A549 (cell line): ENCODE measurements around the gene TFF3. TPM values are rescaled to one million over a fixed set of nuclear protein-coding genes. Genes with fewer than 3 reads are reported as not detected.

Source experiments
- ATAC-seq, 2 experiments: fragments of 200-7000 bp in 1 of 2; fragments of >200 bp in 1 of 2; cut with Nextera tagmentation in 1 of 2; cut with Tn5 transposase in 1 of 2; 3 replicates each; pipeline versions ENCODE4 v1.8.0 to v1.9.1; 2018 to 2020; ENCODE audit warnings: mild to moderate bottlenecking in 1 of 2, moderate library complexity in 1 of 2
- CTCF ChIA-PET: fragments of 300-600 bp; sonication (Branson Sonifier 250); formaldehyde crosslinking; extraction: SDS; loops from one replicate; lab custom pipeline; 2021; ENCODE audit warnings: antibody characterized with exemption, inconsistent platforms; lab: Yijun Ruan, JAX
- POLR2A ChIA-PET: fragments of 350-600 bp; formaldehyde crosslinking; extraction: SDS; loops from one replicate; lab custom pipeline; 2021; ENCODE audit warnings: antibody characterized with exemption, inconsistent platforms; lab: Yijun Ruan, JAX
- DNase-seq, 2 experiments: peaks; one replicate each; pipeline versions ENCODE4 v3.0.0 to v3.0.0-alpha.2; 2011 to 2016; ENCODE audit warnings: low read depth in 1 of 2, low spot score in 1 of 2
- FAIRE-seq: peaks from 2 replicates; lab custom pipeline; 2011; peaks lifted over from hg19 to GRCh38; lab: Jason Lieb, UNC
- H3K27ac ChIP-seq, 2 experiments: fragments of >200 bp; sonication (Bioruptor Twin); formaldehyde crosslinking; 3 replicates each; pipeline ENCODE4 v1.5.1; 2016 to 2017
- H3K4me1 ChIP-seq: fragments of >200 bp; sonication (Bioruptor Twin); formaldehyde crosslinking; 3 replicates; pipeline ENCODE4 v1.6.1; 2016
- H3K4me2 ChIP-seq: fragments of >200 bp; sonication (Bioruptor Twin); formaldehyde crosslinking; 3 replicates; pipeline ENCODE4 v1.6.1; 2016
- H3K4me3 ChIP-seq: fragments of >200 bp; sonication (Bioruptor Twin); formaldehyde crosslinking; 3 replicates; pipeline ENCODE4 v1.5.1; 2016
- H3K9me3 ChIP-seq: fragments of >200 bp; sonication (Bioruptor Twin); formaldehyde crosslinking; 3 replicates; pipeline ENCODE4 v1.6.1; 2016
- BHLHE40 ChIP-seq: IDR thresholded peaks from 2 replicates; pipeline ENCODE4 v1.6.1; 2012; ENCODE audit warnings: low read depth, low read length, inconsistent platforms
- CBX8 ChIP-seq: fragments of 200-600 bp; sonication (generic); IDR thresholded peaks from 2 replicates; pipeline ENCODE4 v1.6.1; 2016
- CEBPB ChIP-seq, 2 experiments: fragments of >200 bp in 1 of 2; sonication (Bioruptor Twin) in 1 of 2; formaldehyde crosslinking in 1 of 2; IDR thresholded peaks; 2 replicates each; pipeline ENCODE4 v1.6.1; 2012 to 2016
- CHD4 ChIP-seq: fragments of 200-600 bp; sonication (generic); IDR thresholded peaks from 2 replicates; pipeline ENCODE4 v1.6.1; 2016; ENCODE audit warnings: antibody characterized with exemption, mild to moderate bottlenecking, borderline replicate concordance
- EHF ChIP-seq: fragments of 250-450 bp; sonication (Bioruptor Pico); IDR thresholded peaks from 2 replicates; pipeline ENCODE4 v1.5.0; 2020; ENCODE audit warnings: mild to moderate bottlenecking
- EHMT2 ChIP-seq: fragments of 200-600 bp; sonication (generic); IDR thresholded peaks from 2 replicates; pipeline ENCODE4 v1.6.1; 2016; ENCODE audit warnings: antibody characterized with exemption, low read depth, mild to moderate bottlenecking, moderate library complexity
- ESRRA ChIP-seq: fragments of 150-350 bp; IDR thresholded peaks from 2 replicates; pipeline ENCODE4 v1.6.1; 2014; ENCODE audit warnings: mild to moderate bottlenecking, low read length, borderline replicate concordance
- FOSB ChIP-seq: fragments of 250-450 bp; sonication (Bioruptor Pico); IDR thresholded peaks from 2 replicates; pipeline ENCODE4 v1.5.0; 2020; ENCODE audit warnings: mild to moderate bottlenecking, moderate library complexity
- GATA3 ChIP-seq: IDR thresholded peaks from 2 replicates; pipeline ENCODE4 v1.6.1; 2012; ENCODE audit warnings: borderline replicate concordance
- HEYL ChIP-seq: fragments of 250-450 bp; sonication (Bioruptor Pico); IDR thresholded peaks from 2 replicates; pipeline ENCODE4 v1.8.0; 2021; ENCODE audit warnings: mild to moderate bottlenecking, moderate library complexity
- HOXB13 ChIP-seq: fragments of 250-450 bp; sonication (Bioruptor Pico); IDR thresholded peaks from 2 replicates; pipeline ENCODE4 v1.5.0; 2020; ENCODE audit warnings: low read depth, mild to moderate bottlenecking, moderate library complexity
- JUNB ChIP-seq: fragments of >200 bp; sonication (Bioruptor Twin); formaldehyde crosslinking; IDR thresholded peaks from 2 replicates; pipeline ENCODE4 v1.6.1; 2016
- KDM1A ChIP-seq: fragments of 200-600 bp; sonication (generic); IDR thresholded peaks from 2 replicates; pipeline ENCODE4 v1.6.1; 2016; ENCODE audit warnings: low read depth, mild to moderate bottlenecking
- KDM5A ChIP-seq: fragments of 200-600 bp; sonication (generic); IDR thresholded peaks from 2 replicates; pipeline ENCODE4 v1.6.1; 2016; ENCODE audit warnings: antibody characterized with exemption, mild to moderate bottlenecking
- MAFK ChIP-seq: fragments of 450-650 bp; IDR thresholded peaks from 2 replicates; pipeline ENCODE4 v1.6.1; 2014; ENCODE audit not compliant: partially characterized antibody
- MAZ ChIP-seq: fragments of 150-350 bp; IDR thresholded peaks from 2 replicates; pipeline ENCODE4 v1.6.1; 2014; ENCODE audit warnings: antibody characterized with exemption, low read depth, low read length, borderline replicate concordance
- MYC ChIP-seq: IDR thresholded peaks from 2 replicates; pipeline ENCODE4 v1.6.1; 2012; ENCODE audit warnings: mild to moderate bottlenecking, inconsistent platforms, low read length, improper control_type of control experiment, borderline replicate concordance
- NPAS2 ChIP-seq: fragments of 250-450 bp; sonication (Bioruptor Pico); IDR thresholded peaks from 2 replicates; pipeline ENCODE4 v1.8.0; 2022; ENCODE audit warnings: mild to moderate bottlenecking, moderate library complexity, borderline replicate concordance
- RCOR1 ChIP-seq: fragments of 150-350 bp; IDR thresholded peaks from 2 replicates; pipeline ENCODE4 v1.6.1; 2014; ENCODE audit warnings: antibody characterized with exemption, low read length, low read depth
- TFCP2L1 ChIP-seq: fragments of 250-450 bp; sonication (Bioruptor Pico); IDR thresholded peaks from 2 replicates; pipeline ENCODE4 v1.5.0; 2021; ENCODE audit warnings: mild to moderate bottlenecking
- ZC3H11A ChIP-seq: fragments of 450-650 bp; IDR thresholded peaks from 2 replicates; pipeline ENCODE4 v1.6.1; 2014; ENCODE audit warnings: antibody characterized with exemption, mild to moderate bottlenecking
- ZFP36 ChIP-seq: fragments of 450-650 bp; IDR thresholded peaks from 2 replicates; pipeline ENCODE4 v1.6.1; 2014; ENCODE audit warnings: borderline replicate concordance; ENCODE audit not compliant: partially characterized antibody
- WGBS: methylation state at CpG from one replicate; pipeline ENCODE4 v1.1.6; 2017; ENCODE audit errors: missing lambda C conversion rate; 5-methylcytosine and 5-hydroxymethylcytosine counted together
- polyA plus RNA-seq, 4 experiments: library from polyadenylated mRNA; depleted of rRNA in 3 of 4; stranded (reverse); fragments of >200 nt; fragmentation: RNase III in 1 of 4; extraction: RNeasy Plus Mini Kit Qiagen cat#74134 plus additional on column Dnase treatment in 1 of 4; gene quantifications; 2 replicates in 3 of 4; 3 replicates in 1 of 4; pipeline ENCODE4 v1.2.3, GENCODE V29; 2011 to 2017
- TF ChIP-seq, protein P1 (sequence below): fragments of >200 bp; sonication (Bioruptor Twin); formaldehyde crosslinking; IDR thresholded peaks from 2 replicates; pipeline ENCODE4 v1.6.1; 2016
- TF ChIP-seq, protein P2 (sequence below): IDR thresholded peaks from 2 replicates; pipeline ENCODE4 v1.6.1; 2012
- TF ChIP-seq, protein P3 (sequence below): fragments of 450-650 bp; IDR thresholded peaks from 2 replicates; pipeline ENCODE4 v1.6.1; 2014; ENCODE audit warnings: antibody characterized with exemption
- TF ChIP-seq, protein P4 (sequence below): fragments of 150-350 bp; IDR thresholded peaks from 2 replicates; pipeline ENCODE4 v1.6.1; 2014; ENCODE audit warnings: low read depth, mild to moderate bottlenecking, low read length
- TF ChIP-seq, protein P5 (sequence below): fragments of 250-450 bp; sonication (Bioruptor Pico); IDR thresholded peaks from 2 replicates; pipeline ENCODE4 v1.5.0; 2020; ENCODE audit warnings: low read depth, mild to moderate bottlenecking, moderate library complexity

Gene TFF3
- polyA plus RNA-seq, 2 of the 4 experiments (the other 2 are of a cell fraction): 0.43 TPM; not detected in 1

DNA sequence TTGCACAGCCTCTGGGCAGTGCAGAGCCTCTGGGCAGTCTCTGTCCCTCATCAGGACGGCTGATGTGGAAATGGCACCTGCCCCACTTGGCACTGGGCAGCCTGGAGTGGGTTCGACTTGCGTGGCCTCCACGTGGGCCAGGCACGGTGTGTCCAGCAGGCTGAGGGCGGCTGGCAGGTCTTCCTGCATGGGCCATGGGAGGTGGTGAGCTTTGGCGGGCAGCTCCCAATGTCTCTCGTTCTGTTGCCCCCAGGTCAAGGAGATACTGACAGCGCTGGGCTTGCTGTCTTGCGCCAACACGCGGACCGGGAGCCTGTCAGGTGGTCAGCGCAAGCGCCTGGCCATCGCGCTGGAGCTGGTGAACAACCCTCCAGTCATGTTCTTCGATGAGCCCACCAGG lies 33.2 kb downstream of the TFF3 start:
- no peak for FAIRE-seq
- DNase-seq: no peak
- no peak overlapping the region for H3K27ac ChIP-seq
- H3K4me3 ChIP-seq: no peak overlapping the region
- no peak overlapping the region for H3K4me2 ChIP-seq
- TF ChIP-seq HEYL (CRISPR knock-in tag): no peak
- TF ChIP-seq MAFK: no peak
- TF ChIP-seq KDM1A: no peak
- no peak for TF ChIP-seq CEBPB (IDR thresholded peaks at IDR 0.05)
- no peak for TF ChIP-seq ZFP36
- TF ChIP-seq HOXB13: no peak
- TF ChIP-seq RCOR1: no peak
- TF ChIP-seq JUNB: no peak
- TF ChIP-seq EHMT2: no peak
- TF ChIP-seq, protein P1, sequence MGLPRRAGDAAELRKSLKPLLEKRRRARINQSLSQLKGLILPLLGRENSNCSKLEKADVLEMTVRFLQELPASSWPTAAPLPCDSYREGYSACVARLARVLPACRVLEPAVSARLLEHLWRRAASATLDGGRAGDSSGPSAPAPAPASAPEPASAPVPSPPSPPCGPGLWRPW: no peak
- no peak for TF ChIP-seq MYC
- TF ChIP-seq TFCP2L1 (CRISPR knock-in tag): no peak
- no peak for TF ChIP-seq GATA3
- TF ChIP-seq NPAS2 (CRISPR knock-in tag): no peak
- TF ChIP-seq, protein P2, sequence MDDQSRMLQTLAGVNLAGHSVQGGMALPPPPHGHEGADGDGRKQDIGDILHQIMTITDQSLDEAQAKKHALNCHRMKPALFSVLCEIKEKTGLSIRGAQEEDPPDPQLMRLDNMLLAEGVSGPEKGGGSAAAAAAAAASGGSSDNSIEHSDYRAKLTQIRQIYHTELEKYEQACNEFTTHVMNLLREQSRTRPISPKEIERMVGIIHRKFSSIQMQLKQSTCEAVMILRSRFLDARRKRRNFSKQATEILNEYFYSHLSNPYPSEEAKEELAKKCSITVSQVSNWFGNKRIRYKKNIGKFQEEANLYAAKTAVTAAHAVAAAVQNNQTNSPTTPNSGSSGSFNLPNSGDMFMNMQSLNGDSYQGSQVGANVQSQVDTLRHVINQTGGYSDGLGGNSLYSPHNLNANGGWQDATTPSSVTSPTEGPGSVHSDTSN: no peak
- H3K4me1 ChIP-seq: no peaks in the 10 kb centered on the region
- no peak for ATAC-seq
- POLR2A ChIA-PET: no interaction called here
- H3K9me3 ChIP-seq: no peaks in the 10 kb centered on the region
- CTCF ChIA-PET: interaction anchor here (0.9 kb wide), 1 partner anchor 136 kb away, joined by 3 read pairs; no protein-coding TSS in a partner anchor
- 93% methylated on average over 10 of the region's 18 CpGs for WGBS

DNA sequence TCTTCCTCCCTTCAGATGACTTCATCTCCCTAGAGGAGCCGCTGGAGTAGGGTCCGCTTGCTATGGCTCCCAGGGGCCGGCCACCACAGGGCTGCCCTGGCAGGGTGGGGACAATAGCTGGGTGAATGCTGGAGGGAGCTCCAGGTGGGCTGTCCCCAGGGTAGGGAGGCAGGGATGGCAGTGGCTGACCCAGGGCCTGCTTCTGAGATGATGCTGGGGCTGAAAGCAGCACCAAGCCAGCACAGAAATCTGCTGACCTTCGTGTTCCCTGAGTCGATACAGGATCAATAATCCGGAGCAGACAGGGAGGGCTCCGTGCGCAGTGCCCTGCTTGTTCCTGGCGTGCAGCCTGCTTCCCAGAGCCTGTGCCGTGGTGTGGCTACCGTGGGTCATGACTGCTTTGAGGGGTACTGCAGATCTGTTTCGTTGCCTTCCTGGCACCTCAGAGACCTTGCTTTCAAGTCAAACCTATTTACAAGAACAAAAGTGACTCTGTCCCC lies 34.0 kb downstream of the TFF3 start:
- TF ChIP-seq CEBPB (IDR thresholded peaks at IDR 0.05) (no peak), BHLHE40 (no peak), RCOR1 (no peak), ESRRA (no peak), NPAS2 (CRISPR knock-in tag) (no peak), MAZ (no peak)
- TF ChIP-seq, protein P3, sequence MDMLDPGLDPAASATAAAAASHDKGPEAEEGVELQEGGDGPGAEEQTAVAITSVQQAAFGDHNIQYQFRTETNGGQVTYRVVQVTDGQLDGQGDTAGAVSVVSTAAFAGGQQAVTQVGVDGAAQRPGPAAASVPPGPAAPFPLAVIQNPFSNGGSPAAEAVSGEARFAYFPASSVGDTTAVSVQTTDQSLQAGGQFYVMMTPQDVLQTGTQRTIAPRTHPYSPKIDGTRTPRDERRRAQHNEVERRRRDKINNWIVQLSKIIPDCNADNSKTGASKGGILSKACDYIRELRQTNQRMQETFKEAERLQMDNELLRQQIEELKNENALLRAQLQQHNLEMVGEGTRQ: no peak
- DNase-seq: no peak
- Histone ChIP-seq H3K4me1 (no peaks in the 10 kb centered on the region), H3K9me3 (no peaks in the 10 kb centered on the region), H3K4me3 (no peak overlapping the region), H3K4me2 (no peak overlapping the region), H3K27ac (no peak overlapping the region)
- POLR2A ChIA-PET: no interaction called here
- no peak for FAIRE-seq
- WGBS: 85% methylated on average over 5 of the region's 12 CpGs
- ATAC-seq: no peak
- CTCF ChIA-PET: interaction anchor here (0.8 kb wide), 1 partner anchor 135 kb away, joined by 3 read pairs; no protein-coding TSS in a partner anchor

DNA sequence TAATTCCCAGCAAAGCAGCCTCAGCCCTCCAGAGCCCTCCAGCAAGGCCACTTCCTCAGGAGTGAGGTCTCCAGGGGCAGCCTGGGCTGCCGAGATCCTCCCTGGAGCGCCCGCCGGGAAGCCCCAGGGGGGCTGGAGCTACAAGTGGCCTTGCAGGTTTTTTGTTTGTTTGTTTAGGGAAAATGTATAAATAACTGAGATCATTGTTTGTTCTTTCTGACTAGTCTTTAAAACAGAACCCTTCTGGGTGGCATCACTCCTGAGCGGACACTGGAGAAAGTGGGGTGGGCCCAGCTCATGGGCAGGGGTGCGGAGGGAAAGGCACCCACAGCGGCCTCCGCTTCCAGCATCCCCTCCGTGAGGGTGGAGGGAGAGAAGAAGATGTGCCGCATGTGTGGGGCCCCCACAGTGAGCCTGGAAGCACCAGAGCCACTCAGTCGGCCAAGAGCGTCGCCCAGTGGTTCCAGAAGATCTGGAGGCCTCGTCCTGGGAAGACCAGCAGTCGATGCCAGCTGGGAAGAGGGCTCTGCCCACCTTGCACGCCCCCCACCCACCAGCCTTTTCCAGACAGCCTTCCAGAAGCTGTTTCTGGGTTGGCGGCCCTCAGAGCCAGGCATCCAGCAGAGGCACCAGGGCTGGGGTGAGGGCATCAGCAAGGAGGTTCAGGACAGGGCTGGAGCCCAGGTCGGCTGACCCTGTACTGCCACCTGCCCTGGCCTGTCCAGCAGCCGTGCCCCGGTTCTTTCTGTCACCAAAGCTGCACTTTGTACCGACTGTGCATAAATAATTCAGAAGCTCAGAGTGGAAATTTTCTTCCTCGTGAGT lies 34.6 kb downstream of the TFF3 start:
- 70% methylated on average over 15 of the region's 22 CpGs for WGBS
- CTCF ChIA-PET: interaction anchor here (0.8 to 1.6 kb wide), 3 partner anchors 9 to 135 kb away, joined by 3 to 4 read pairs (median 3); no protein-coding TSS in a partner anchor
- TF ChIP-seq, protein P4, sequence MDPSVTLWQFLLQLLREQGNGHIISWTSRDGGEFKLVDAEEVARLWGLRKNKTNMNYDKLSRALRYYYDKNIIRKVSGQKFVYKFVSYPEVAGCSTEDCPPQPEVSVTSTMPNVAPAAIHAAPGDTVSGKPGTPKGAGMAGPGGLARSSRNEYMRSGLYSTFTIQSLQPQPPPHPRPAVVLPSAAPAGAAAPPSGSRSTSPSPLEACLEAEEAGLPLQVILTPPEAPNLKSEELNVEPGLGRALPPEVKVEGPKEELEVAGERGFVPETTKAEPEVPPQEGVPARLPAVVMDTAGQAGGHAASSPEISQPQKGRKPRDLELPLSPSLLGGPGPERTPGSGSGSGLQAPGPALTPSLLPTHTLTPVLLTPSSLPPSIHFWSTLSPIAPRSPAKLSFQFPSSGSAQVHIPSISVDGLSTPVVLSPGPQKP: no peak
- TF ChIP-seq HOXB13 (no peak), KDM5A (no peak), ZC3H11A (no peak), CBX8 (no peak), CHD4 (no peak), MAZ (no peak), ESRRA (no peak), FOSB (no peak), ZFP36 (no peak), MYC (no peak), EHMT2 (no peak), EHF (CRISPR knock-in tag) (no peak)
- TF ChIP-seq, protein P5, sequence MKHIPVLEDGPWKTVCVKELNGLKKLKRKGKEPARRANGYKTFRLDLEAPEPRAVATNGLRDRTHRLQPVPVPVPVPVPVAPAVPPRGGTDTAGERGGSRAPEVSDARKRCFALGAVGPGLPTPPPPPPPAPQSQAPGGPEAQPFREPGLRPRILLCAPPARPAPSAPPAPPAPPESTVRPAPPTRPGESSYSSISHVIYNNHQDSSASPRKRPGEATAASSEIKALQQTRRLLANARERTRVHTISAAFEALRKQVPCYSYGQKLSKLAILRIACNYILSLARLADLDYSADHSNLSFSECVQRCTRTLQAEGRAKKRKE (CRISPR knock-in tag): no peak

More for the DNA sequence above, 34.6 kb downstream of the TFF3 start:
- no peaks in the 10 kb centered on the region for H3K9me3 ChIP-seq
- DNase-seq: no peak
- FAIRE-seq: no peak
- no peak overlapping the region for H3K27ac ChIP-seq
- ATAC-seq: no peak
- H3K4me1 ChIP-seq: no peaks in the 10 kb centered on the region
- POLR2A ChIA-PET: no interaction called here
- no peak overlapping the region for H3K4me2 ChIP-seq
- H3K4me3 ChIP-seq: no peak overlapping the region
